HEK293 (cell line): Measurements from ENCODE around the gene IL17REL.

Source experiments
- BCL11A ChIP-seq: fragments of 450-650 bp; formaldehyde crosslinking; IDR thresholded peaks from 2 replicates; pipeline ENCODE4 v1.5.1; 2016; ENCODE audit warnings: low read depth, missing biosample characterization, missing genetic modification characterization
- MEIS1 ChIP-seq: sonication (generic); formaldehyde crosslinking; IDR thresholded peaks from 2 replicates; pipeline ENCODE4 v1.8.1; 2022; ENCODE audit warnings: missing genetic modification reagents, mild to moderate bottlenecking, borderline replicate concordance
- SCRT1 ChIP-seq: fragments of 450-650 bp; formaldehyde crosslinking; IDR thresholded peaks from 2 replicates; pipeline ENCODE4 v1.5.1; 2016; ENCODE audit warnings: missing biosample characterization, missing genetic modification characterization, borderline replicate concordance
- ZNF184 ChIP-seq: fragments of 450-650 bp; IDR thresholded peaks from 2 replicates; pipeline ENCODE4 v1.5.1; 2018; ENCODE audit warnings: missing biosample characterization, mild to moderate bottlenecking, missing genetic modification characterization
- ZNF24 ChIP-seq: fragments of 450-650 bp; formaldehyde crosslinking; IDR thresholded peaks from 2 replicates; pipeline ENCODE4 v1.5.1; 2016; ENCODE audit warnings: missing biosample characterization, missing genetic modification characterization
- ZNF292 ChIP-seq: fragments of 450-650 bp; formaldehyde crosslinking; IDR thresholded peaks from 2 replicates; pipeline ENCODE4 v1.5.1; 2016; ENCODE audit warnings: low read depth, missing biosample characterization, missing genetic modification characterization, borderline replicate concordance
- ZNF768 ChIP-seq: fragments of 450-650 bp; formaldehyde crosslinking; IDR thresholded peaks from 2 replicates; pipeline ENCODE4 v1.5.1; 2018; ENCODE audit warnings: missing biosample characterization, mild to moderate bottlenecking, missing genetic modification characterization
- TF ChIP-seq, protein P1 (sequence below): fragments of 450-650 bp; formaldehyde crosslinking; IDR thresholded peaks from 2 replicates; pipeline ENCODE4 v1.5.1; 2016; ENCODE audit warnings: missing biosample characterization, missing genetic modification characterization
- TF ChIP-seq, protein P2 (sequence below): fragments of 450-650 bp; formaldehyde crosslinking; IDR thresholded peaks from 2 replicates; pipeline ENCODE4 v1.5.1; 2016; ENCODE audit warnings: missing biosample characterization, missing genetic modification characterization
- TF ChIP-seq, protein P3 (sequence below): fragments of 450-650 bp; formaldehyde crosslinking; IDR thresholded peaks from 2 replicates; pipeline ENCODE4 v1.5.1; 2016; ENCODE audit warnings: missing biosample characterization, missing genetic modification characterization
- TF ChIP-seq, protein P4 (sequence below): fragments of 450-650 bp; formaldehyde crosslinking; IDR thresholded peaks from 2 replicates; pipeline ENCODE4 v1.5.1; 2016; ENCODE audit warnings: missing biosample characterization, missing genetic modification characterization

DNA sequence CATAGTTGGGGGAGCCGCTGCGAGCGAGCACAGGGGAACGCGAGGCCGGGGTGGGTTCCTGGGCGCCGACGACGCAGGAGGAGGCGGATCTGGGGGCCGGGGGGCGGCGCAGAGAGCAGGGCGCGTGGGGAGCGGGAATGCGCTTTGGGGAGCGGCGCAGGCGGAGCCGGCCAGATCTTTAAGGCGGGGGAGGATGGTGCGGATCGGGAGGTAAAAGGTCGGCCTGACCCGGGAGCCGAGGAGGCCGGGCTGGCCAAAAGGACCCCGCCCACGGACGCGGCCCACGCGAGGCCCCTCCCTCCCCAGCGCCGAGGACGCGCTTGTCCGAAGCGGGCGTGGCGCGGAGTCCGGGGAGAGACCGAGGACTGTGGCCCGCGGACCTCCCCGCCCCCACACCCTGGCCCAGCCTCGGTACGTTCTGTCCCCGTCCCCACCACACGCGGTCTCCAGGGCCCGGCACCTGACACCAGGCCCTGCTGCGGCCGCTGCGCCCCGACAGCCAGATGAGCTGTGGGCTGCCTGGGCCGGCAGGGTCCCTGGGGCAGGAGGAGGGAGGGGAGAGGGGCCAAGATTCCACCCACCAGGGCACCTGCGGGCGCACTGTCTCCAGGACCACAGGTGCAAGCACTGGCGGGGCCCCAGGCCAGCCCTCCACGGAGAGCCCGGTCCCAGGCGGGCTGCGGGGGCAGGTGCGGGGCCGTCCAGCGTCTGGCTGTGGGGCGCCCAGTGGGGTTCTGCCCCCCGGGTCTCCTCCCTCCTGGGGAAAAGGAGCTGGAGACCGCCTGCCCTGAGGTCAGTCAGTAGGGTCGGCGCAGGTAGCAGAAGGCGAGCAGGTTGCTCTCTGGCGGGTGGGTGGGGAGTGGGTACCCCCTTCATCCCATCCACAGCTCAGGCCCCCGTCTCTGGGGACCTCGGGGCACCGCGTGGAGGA lies 41.1 kb downstream of the IL17REL start:
- TF ChIP-seq ZNF292 (tag by site-specific recombination) = no peak
- TF ChIP-seq, protein P1, sequence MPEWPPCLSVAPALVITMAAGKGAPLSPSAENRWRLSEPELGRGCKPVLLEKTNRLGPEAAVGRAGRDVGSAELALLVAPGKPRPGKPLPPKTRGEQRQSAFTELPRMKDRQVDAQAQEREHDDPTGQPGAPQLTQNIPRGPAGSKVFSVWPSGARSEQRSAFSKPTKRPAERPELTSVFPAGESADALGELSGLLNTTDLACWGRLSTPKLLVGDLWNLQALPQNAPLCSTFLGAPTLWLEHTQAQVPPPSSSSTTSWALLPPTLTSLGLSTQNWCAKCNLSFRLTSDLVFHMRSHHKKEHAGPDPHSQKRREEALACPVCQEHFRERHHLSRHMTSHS (tag by site-specific recombination) = no peak
- TF ChIP-seq, protein P2, sequence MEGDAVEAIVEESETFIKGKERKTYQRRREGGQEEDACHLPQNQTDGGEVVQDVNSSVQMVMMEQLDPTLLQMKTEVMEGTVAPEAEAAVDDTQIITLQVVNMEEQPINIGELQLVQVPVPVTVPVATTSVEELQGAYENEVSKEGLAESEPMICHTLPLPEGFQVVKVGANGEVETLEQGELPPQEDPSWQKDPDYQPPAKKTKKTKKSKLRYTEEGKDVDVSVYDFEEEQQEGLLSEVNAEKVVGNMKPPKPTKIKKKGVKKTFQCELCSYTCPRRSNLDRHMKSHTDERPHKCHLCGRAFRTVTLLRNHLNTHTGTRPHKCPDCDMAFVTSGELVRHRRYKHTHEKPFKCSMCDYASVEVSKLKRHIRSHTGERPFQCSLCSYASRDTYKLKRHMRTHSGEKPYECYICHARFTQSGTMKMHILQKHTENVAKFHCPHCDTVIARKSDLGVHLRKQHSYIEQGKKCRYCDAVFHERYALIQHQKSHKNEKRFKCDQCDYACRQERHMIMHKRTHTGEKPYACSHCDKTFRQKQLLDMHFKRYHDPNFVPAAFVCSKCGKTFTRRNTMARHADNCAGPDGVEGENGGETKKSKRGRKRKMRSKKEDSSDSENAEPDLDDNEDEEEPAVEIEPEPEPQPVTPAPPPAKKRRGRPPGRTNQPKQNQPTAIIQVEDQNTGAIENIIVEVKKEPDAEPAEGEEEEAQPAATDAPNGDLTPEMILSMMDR (tag by site-specific recombination) = no peak
- TF ChIP-seq, protein P3, sequence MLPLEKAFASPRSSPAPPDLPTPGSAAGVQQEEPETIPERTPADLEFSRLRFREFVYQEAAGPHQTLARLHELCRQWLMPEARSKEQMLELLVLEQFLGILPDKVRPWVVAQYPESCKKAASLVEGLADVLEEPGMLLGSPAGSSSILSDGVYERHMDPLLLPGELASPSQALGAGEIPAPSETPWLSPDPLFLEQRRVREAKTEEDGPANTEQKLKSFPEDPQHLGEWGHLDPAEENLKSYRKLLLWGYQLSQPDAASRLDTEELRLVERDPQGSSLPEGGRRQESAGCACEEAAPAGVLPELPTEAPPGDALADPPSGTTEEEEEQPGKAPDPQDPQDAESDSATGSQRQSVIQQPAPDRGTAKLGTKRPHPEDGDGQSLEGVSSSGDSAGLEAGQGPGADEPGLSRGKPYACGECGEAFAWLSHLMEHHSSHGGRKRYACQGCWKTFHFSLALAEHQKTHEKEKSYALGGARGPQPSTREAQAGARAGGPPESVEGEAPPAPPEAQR (tag by site-specific recombination) = no peak
- no peak for TF ChIP-seq ZNF184 (tag by site-specific recombination)
- TF ChIP-seq SCRT1 (tag by site-specific recombination) = no peak
- no peak for TF ChIP-seq MEIS1 (CRISPR knock-in tag)
- TF ChIP-seq, protein P4, sequence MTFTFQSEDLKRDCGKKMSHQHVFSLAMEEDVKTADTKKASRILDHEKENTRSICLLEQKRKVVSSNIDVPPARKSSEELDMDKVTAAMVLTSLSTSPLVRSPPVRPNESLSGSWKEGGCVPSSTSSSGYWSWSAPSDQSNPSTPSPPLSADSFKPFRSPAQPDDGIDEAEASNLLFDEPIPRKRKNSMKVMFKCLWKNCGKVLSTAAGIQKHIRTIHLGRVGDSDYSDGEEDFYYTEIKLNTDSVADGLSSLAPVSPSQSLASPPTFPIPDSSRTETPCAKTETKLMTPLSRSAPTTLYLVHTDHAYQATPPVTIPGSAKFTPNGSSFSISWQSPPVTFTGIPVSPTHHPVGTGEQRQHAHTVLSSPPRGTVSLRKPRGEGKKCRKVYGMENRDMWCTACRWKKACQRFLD (tag by site-specific recombination) = no peak
- no peak for TF ChIP-seq BCL11A
- no peak for TF ChIP-seq ZNF768 (tag by site-specific recombination)
- no peak for TF ChIP-seq ZNF24 (tag by site-specific recombination)
